Immature natural killer cell (primary cell): ENCODE measurements around the gene DOCK1. TPM values are rescaled to one million over a fixed set of nuclear protein-coding genes. Genes with fewer than 3 reads are reported as not detected.

Experiments
- DNase-seq, 3 donors: peaks; one replicate each; pipeline ENCODE4 v3.0.0; 2022; ENCODE audit warnings: mixed read lengths in 1 of 3
- H3K27ac Mint-ChIP-seq, 6 donors: one replicate each; pipeline ENCODE4 v1.8.0; 2020; ENCODE audit warnings: mixed read lengths in 6 of 6, mild to moderate bottlenecking in 5 of 6, inconsistent platforms in 4 of 6, moderate library complexity in 3 of 6
- H3K27me3 Mint-ChIP-seq, 3 donors: one replicate each; pipeline ENCODE4 v1.8.0; 2020 to 2021; ENCODE audit warnings: low read depth in 3 of 3, mild to moderate bottlenecking in 3 of 3, mixed read lengths in 3 of 3, moderate library complexity in 3 of 3, inconsistent platforms in 1 of 3
- H3K36me3 Mint-ChIP-seq, 3 donors: one replicate each; pipeline ENCODE4 v1.8.0; 2020; ENCODE audit warnings: mixed read lengths in 3 of 3, inconsistent platforms in 2 of 3, mild to moderate bottlenecking in 2 of 3
- H3K4me1 Mint-ChIP-seq, 2 donors: one replicate each; pipeline ENCODE4 v1.8.0; 2020; ENCODE audit warnings: inconsistent platforms in 2 of 2, mild to moderate bottlenecking in 2 of 2, mixed read lengths in 2 of 2, moderate library complexity in 1 of 2
- H3K4me3 Mint-ChIP-seq, 5 donors: one replicate each; pipeline ENCODE4 v1.8.0; 2020; ENCODE audit warnings: mild to moderate bottlenecking in 5 of 5, mixed read lengths in 5 of 5, inconsistent platforms in 3 of 5, moderate library complexity in 3 of 5
- H3K9me3 Mint-ChIP-seq, 6 donors: one replicate each; pipeline ENCODE4 v1.8.0; 2020; ENCODE audit warnings: mild to moderate bottlenecking in 6 of 6, mixed read lengths in 6 of 6, inconsistent platforms in 4 of 6, moderate library complexity in 3 of 6
- polyA plus RNA-seq, 3 donors: library from polyadenylated mRNA; unstranded; fragments of 300-500 nt; fragmentation: Illumina TruSeq; gene quantifications; one replicate each; pipeline ENCODE4 v1.2.3, GENCODE V29; 2021

DOCK1 gene
- polyA plus RNA-seq, 3 donors from 2014 or later, result 0.37 TPM; not detected in 2

DNA sequence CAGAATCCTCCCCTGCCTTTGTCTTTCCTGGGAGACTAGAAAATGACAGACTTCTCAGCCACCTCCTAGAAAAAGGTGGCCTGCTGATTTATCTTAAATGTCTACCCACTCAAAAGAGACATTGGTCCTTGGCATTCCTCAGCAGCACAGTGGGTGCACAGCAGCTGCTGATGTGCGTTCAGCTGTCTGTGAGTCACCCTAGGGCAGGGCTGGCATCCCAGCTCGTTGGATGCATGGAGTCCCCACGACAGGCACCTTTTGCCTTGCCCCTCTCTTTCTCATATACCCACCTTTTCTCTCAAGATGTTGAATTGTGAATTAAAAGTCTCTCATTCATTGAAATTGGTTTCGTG, 113.0 kb downstream of the DOCK1 start:
- H3K4me1 Mint-ChIP-seq, result peaks cover 0 to 10% of the 10 kb centered on the region in 2 donors
- no peak overlapping the region for H3K27ac Mint-ChIP-seq
- DNase-seq, result no peak
- no peaks in the 10 kb centered on the region for H3K9me3 Mint-ChIP-seq
- no peaks in the 10 kb centered on the region for H3K36me3 Mint-ChIP-seq
- H3K27me3 Mint-ChIP-seq, result peaks cover 0 to 2% (median 0%) of the 10 kb centered on the region in 3 donors
- H3K4me3 Mint-ChIP-seq, result no peak overlapping the region

GRCh38 chr10:127018766-127019165, 113.5 kb downstream of the DOCK1 start:
- Mint-ChIP-seq H3K27me3 (peaks cover 0 to 3% (median 0%) of the 10 kb centered on the region in 3 donors), H3K4me1 (peaks cover 0 to 5% of the 10 kb centered on the region in 2 donors), H3K4me3 (no peak overlapping the region), H3K9me3 (no peaks in the 10 kb centered on the region), H3K36me3 (no peaks in the 10 kb centered on the region), H3K27ac (no peak overlapping the region)
- DNase-seq, result no peak

DNA sequence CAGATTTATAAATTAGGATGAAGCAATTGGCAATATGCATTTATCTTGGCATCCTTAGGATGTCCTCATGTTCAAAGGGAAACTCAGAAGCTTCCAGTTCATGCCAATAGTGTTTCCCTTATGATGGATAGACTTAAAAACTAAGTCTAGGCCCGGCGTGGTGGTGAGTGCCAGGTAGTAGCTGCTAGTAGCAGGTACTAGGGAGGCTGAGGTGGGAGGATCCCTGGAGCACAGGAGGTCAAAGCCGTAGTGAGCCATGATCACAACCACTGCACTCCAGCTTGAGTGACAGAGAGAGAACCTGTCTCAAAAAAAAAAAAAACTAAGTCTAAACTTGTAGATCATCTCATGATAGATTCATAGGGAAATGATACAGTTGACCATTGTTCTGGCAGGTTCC, 115.0 kb downstream of the DOCK1 start:
- Mint-ChIP-seq H3K4me3 (no peak overlapping the region), H3K27me3 (peaks cover 0 to 3% (median 0%) of the 10 kb centered on the region in 3 donors), H3K9me3 (no peaks in the 10 kb centered on the region), H3K4me1 (no peaks in the 10 kb centered on the region), H3K27ac (no peak overlapping the region), H3K36me3 (no peaks in the 10 kb centered on the region)
- no peak for DNase-seq

GRCh38 chr10:127021801-127022200, 116.6 kb downstream of the DOCK1 start:
- Mint-ChIP-seq H3K36me3 (no peaks in the 10 kb centered on the region), H3K4me1 (no peaks in the 10 kb centered on the region), H3K27me3 (peaks cover 0 to 5% (median 0%) of the 10 kb centered on the region in 3 donors), H3K4me3 (no peak overlapping the region), H3K9me3 (no peaks in the 10 kb centered on the region), H3K27ac (no peak overlapping the region)
- DNase-seq, result no peak

DNA sequence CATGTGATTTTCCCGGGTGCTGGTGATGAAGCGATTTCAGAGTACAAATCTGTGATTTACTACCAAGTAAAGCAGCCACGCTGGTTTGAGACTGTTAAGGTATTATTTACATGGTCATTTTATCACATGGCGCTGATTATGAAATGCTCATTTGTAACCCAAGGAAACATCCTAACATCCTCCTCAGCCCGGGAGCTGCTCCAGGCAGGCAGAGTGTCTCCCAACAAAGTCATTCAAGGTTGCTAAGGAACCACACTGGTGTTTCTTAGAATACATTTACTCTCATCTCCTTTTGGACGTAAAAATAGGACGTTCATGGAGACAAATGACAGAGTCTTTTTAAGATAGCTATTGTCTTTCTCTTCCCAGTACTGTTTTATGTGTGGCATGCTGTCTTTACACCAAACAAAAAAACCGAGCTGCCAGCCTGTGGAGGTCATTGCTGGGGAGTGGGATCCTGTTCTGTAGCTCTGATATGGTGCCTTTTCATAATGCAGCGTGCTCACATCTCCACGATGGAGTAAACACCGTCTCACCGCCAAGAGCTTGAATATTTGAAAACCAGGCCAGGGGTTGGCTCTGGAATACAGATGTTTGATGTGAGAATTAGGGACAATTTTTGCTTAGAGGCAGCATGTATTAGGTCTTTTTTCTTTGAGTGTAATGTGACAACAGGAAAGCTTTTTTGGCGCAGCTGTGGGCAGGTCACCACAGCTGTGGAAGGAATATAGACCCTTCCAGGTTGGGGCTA, 119.6 kb downstream of the DOCK1 start:
- H3K9me3 Mint-ChIP-seq, result no peaks in the 10 kb centered on the region
- peaks cover 0 to 7% (median 0%) of the 10 kb centered on the region in 3 donors for H3K27me3 Mint-ChIP-seq
- no peaks in the 10 kb centered on the region for H3K4me1 Mint-ChIP-seq
- H3K27ac Mint-ChIP-seq, result no peak overlapping the region
- H3K36me3 Mint-ChIP-seq, result no peaks in the 10 kb centered on the region
- no peak for DNase-seq
- H3K4me3 Mint-ChIP-seq, result no peak overlapping the region

DNA sequence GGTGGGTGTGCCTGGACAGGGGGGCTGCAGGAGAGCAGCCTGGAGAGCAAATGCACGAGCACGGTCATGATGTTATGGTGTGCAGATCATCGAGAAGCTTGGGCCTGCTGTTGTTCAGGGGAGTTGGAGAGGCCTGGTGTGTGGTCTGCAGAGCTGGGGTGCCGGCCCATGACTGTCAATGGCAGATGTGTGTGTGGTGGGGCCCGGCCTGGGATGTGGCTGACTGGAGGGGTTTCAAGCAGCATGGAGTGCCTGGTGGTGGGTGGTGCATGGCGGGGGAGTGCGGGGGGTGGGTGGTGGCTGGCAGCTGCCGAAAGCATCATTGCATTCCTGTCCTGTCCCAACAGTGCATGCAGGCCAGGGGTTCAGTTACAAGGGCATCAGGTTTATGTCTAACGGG, 122.6 kb downstream of the DOCK1 start:
- H3K4me3 Mint-ChIP-seq, result no peak overlapping the region
- no peaks in the 10 kb centered on the region for H3K9me3 Mint-ChIP-seq
- no peaks in the 10 kb centered on the region for H3K4me1 Mint-ChIP-seq
- H3K36me3 Mint-ChIP-seq, result no peaks in the 10 kb centered on the region
- no peak for DNase-seq
- H3K27ac Mint-ChIP-seq, result no peak overlapping the region
- peaks cover 2 to 9% (median 2%) of the 10 kb centered on the region in 3 donors for H3K27me3 Mint-ChIP-seq

DNA sequence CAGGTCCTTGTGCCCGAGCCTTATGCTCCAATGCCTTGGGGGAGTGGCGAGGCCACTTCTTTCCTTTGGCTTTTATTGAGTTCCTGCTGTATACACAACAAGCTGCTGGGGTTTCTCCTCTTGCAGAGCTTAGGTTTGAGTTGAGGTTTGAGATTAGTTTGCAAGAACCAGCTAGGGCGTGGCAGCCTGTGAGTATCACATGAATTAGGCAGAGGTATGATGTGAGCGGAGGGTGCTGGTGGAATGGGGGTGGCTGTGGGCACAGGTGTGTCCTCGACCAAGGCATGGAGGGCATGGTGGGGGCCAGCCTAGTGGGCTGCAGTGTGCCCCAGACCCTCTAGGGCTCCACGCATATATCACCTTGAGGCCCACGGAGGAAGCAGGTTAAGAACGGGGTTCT, 123.3 kb downstream of the DOCK1 start:
- Mint-ChIP-seq H3K36me3 (no peaks in the 10 kb centered on the region), H3K27me3 (peaks cover 2 to 6% (median 4%) of the 10 kb centered on the region in 3 donors), H3K9me3 (no peaks in the 10 kb centered on the region), H3K4me3 (no peak overlapping the region), H3K4me1 (no peaks in the 10 kb centered on the region), H3K27ac (no peak overlapping the region)
- DNase-seq, result no peak

DNA sequence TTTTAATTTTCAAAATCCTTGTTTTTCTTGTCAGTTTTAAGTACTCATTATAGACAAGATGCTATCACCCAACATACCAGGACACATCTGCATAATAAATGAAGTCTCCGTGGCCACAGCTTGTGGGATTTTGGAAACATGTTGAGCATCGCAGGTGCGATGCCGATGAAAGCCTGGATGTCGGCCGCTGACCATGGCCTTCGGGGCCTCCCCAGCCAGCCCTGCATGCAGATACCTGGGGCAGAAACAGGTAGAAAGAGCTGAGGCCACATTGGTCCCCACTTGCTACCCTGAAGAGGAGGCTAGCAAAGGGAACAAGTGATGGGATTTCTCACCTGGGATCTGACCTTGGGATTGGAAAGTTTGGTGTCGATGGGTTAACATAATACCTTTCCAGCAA, 123.8 kb downstream of the DOCK1 start:
- peaks cover 0 to 2% of the 10 kb centered on the region in 2 donors for H3K4me1 Mint-ChIP-seq
- no peaks in the 10 kb centered on the region for H3K36me3 Mint-ChIP-seq
- H3K27ac Mint-ChIP-seq, result no peak overlapping the region
- peaks cover 2 to 6% (median 4%) of the 10 kb centered on the region in 3 donors for H3K27me3 Mint-ChIP-seq
- H3K9me3 Mint-ChIP-seq, result no peaks in the 10 kb centered on the region
- DNase-seq, result no peak
- H3K4me3 Mint-ChIP-seq, result no peak overlapping the region

GRCh38 chr10:127033216-127034033, 128.2 kb downstream of the DOCK1 start:
- no peak for DNase-seq
- Mint-ChIP-seq H3K9me3 (peaks cover 0 to 2% (median 0%) of the 10 kb centered on the region in 6 donors), H3K36me3 (peaks cover 0 to 3% (median 0%) of the 10 kb centered on the region in 3 donors), H3K4me3 (no peak overlapping the region), H3K27ac (no peak overlapping the region), H3K27me3 (peaks cover 4 to 11% (median 8%) of the 10 kb centered on the region in 3 donors), H3K4me1 (peaks cover 20 to 26% of the 10 kb centered on the region in 2 donors)

- no peak overlapping the region for H3K4me3 Mint-ChIP-seq
- no peak overlapping the region for H3K27ac Mint-ChIP-seq
- H3K27me3 Mint-ChIP-seq, result peaks cover 4 to 13% (median 8%) of the 10 kb centered on the region in 3 donors
- H3K9me3 Mint-ChIP-seq, result peaks cover 0 to 2% (median 0%) of the 10 kb centered on the region in 6 donors
- DNase-seq, result no peak
- H3K4me1 Mint-ChIP-seq, result peaks cover 25 to 28% of the 10 kb centered on the region in 2 donors
- peaks cover 0 to 3% (median 0%) of the 10 kb centered on the region in 3 donors for H3K36me3 Mint-ChIP-seq
Observed at GRCh38 chr10:127034034-127034633, 128.9 kb downstream of the DOCK1 start.

- Mint-ChIP-seq H3K4me1 (peaks cover 25 to 28% of the 10 kb centered on the region in 2 donors), H3K9me3 (peaks cover 0 to 2% (median 0%) of the 10 kb centered on the region in 6 donors), H3K36me3 (peaks cover 0 to 3% (median 0%) of the 10 kb centered on the region in 3 donors), H3K27me3 (peaks cover 7 to 13% (median 8%) of the 10 kb centered on the region in 3 donors), H3K27ac (no peak overlapping the region), H3K4me3 (no peak overlapping the region)
- DNase-seq, result no peak
Observed at GRCh38 chr10:127034790-127035189, 129.6 kb downstream of the DOCK1 start.

DNA sequence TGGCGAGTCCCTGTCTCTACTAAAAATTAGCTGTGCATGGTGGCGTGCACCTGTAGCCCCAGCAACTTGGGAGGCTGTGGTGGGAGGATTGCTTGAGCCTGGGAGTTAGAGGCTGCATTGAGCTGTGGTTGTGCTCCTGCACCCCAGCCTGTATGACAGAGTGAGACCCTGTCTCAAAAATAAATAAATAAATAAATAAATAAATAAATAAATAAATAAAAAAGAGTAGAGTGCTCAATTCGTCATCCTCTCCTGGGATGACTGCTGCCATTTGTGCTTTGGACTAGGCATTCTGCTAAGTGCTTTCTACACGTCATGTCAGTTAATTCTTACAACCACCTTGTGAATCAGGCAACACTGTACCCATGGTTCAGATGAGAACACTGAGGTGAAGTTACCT, 130.6 kb downstream of the DOCK1 start:
- H3K9me3 Mint-ChIP-seq, result peaks cover 0 to 2% (median 0%) of the 10 kb centered on the region in 6 donors
- H3K27ac Mint-ChIP-seq, result no peak overlapping the region
- DNase-seq, result no peak

DNA sequence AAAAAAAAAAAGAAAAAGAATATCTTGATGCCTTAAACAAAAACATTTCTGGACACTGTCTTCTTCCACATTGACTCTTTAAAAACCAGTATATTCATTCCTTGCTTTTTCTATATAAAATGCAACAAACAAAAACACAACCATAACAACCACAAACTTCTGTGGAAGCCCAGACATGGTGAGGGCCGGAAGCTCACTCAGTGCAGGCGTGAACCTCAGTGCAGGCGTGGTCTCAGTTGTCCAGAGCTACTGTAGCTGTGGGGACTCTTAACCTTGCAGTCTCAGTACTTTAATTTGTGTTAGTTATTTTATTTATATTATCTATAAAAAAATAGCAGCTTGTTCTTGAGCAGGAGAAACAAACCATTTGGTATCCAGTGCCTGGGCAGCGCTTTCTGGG, 131.8 kb downstream of the DOCK1 start:
- DNase-seq, result peak; percentile 13 to 37 (median 25)
- peaks cover 5 to 13% (median 7%) of the 10 kb centered on the region in 3 donors for H3K27me3 Mint-ChIP-seq
- H3K4me1 Mint-ChIP-seq, result peaks cover 25 to 31% of the 10 kb centered on the region in 2 donors
- peak overlapping the region in 1 of 6 donors; percentile 64 for H3K27ac Mint-ChIP-seq
- peak overlapping the region; percentile 57 to 92 (median 76) for H3K4me3 Mint-ChIP-seq
- peaks cover 0 to 3% (median 0%) of the 10 kb centered on the region in 3 donors for H3K36me3 Mint-ChIP-seq
- H3K9me3 Mint-ChIP-seq, result peaks cover 0 to 2% (median 0%) of the 10 kb centered on the region in 6 donors

More for the DNA sequence above, 130.6 kb downstream of the DOCK1 start:
- Mint-ChIP-seq H3K4me3 (no peak overlapping the region), H3K4me1 (peaks cover 25 to 28% of the 10 kb centered on the region in 2 donors), H3K27me3 (peaks cover 5 to 13% (median 8%) of the 10 kb centered on the region in 3 donors), H3K36me3 (peaks cover 0 to 3% (median 0%) of the 10 kb centered on the region in 3 donors)
